H9 (cell line): Measurements from ENCODE around the gene CALN1. TPM values are rescaled to one million over a fixed set of nuclear protein-coding genes. Genes with fewer than 3 reads are reported as not detected.

Experiments
- DNase-seq: peaks from one replicate; pipeline ENCODE4 v3.0.0-alpha.2; 2017
- H2AFZ ChIP-seq: one replicate; pipeline ENCODE4 v1.6.1; 2013; ENCODE audit warnings: mild to moderate bottlenecking, low read length, control low read depth, moderate library complexity
- H2AK5ac ChIP-seq: 2 replicates; pipeline ENCODE4 v1.6.1; 2013; ENCODE audit warnings: low read length, control low read depth, mixed read lengths; ENCODE audit not compliant: insufficient read length
- H2BK120ac ChIP-seq: one replicate; pipeline ENCODE4 v1.6.1; 2013; ENCODE audit warnings: low read depth, mild to moderate bottlenecking, low read length, control low read depth, inconsistent platforms; ENCODE audit not compliant: poor library complexity, severe bottlenecking
- H2BK12ac ChIP-seq: 2 replicates; pipeline ENCODE4 v1.6.1; 2013; ENCODE audit warnings: low read length, control low read depth, mixed read lengths, low read depth; ENCODE audit not compliant: insufficient read length
- H2BK15ac ChIP-seq: 2 replicates; pipeline ENCODE4 v1.6.1; 2013; ENCODE audit warnings: low read depth, low read length, control low read depth
- H2BK20ac ChIP-seq: one replicate; pipeline ENCODE4 v1.6.1; 2013; ENCODE audit warnings: low read depth, mild to moderate bottlenecking, low read length, control low read depth, inconsistent platforms; ENCODE audit not compliant: poor library complexity, severe bottlenecking
- H2BK5ac ChIP-seq: 2 replicates; pipeline ENCODE4 v1.6.1; 2013; ENCODE audit warnings: low read length, control low read depth, mixed read lengths; ENCODE audit not compliant: insufficient read length
- H3K14ac ChIP-seq: 2 replicates; pipeline ENCODE4 v1.6.1; 2013; ENCODE audit warnings: low read length, control low read depth; ENCODE audit not compliant: insufficient read depth
- H3K18ac ChIP-seq: 2 replicates; pipeline ENCODE4 v1.6.1; 2013; ENCODE audit warnings: low read depth, mild to moderate bottlenecking, mixed read lengths, low read length, control low read depth; ENCODE audit not compliant: insufficient read length
- H3K23ac ChIP-seq: 2 replicates; pipeline ENCODE4 v1.6.1; 2013; ENCODE audit warnings: low read length, control low read depth, mixed read lengths, low read depth; ENCODE audit not compliant: insufficient read length
- H3K23me2 ChIP-seq: 2 replicates; pipeline ENCODE4 v1.6.1; 2013; ENCODE audit warnings: low read depth, mild to moderate bottlenecking, mixed read lengths, low read length, control low read depth; ENCODE audit not compliant: insufficient read length, poor library complexity, severe bottlenecking
- H3K27ac ChIP-seq: 2 replicates; pipeline ENCODE4 v1.5.1; 2013; ENCODE audit warnings: low read length, control low read depth, mixed read lengths, low read depth; ENCODE audit not compliant: insufficient read length
- H3K27me3 ChIP-seq: 2 replicates; pipeline ENCODE4 v1.6.1; 2013; ENCODE audit warnings: low read length, control low read depth, inconsistent platforms; ENCODE audit not compliant: insufficient read depth
- H3K4ac ChIP-seq: 2 replicates; pipeline ENCODE4 v1.6.1; 2013; ENCODE audit warnings: low read depth, mild to moderate bottlenecking, control low read depth, inconsistent platforms, low read length, moderate library complexity
- H3K4me1 ChIP-seq: 2 replicates; pipeline ENCODE4 v1.6.1; 2013; ENCODE audit warnings: low read length, control low read depth, inconsistent platforms; ENCODE audit not compliant: insufficient read depth
- H3K4me2 ChIP-seq: 2 replicates; pipeline ENCODE4 v1.6.1; 2013; ENCODE audit warnings: low read length, control low read depth, mixed read lengths; ENCODE audit not compliant: insufficient read length, insufficient read depth
- H3K56ac ChIP-seq: 2 replicates; pipeline ENCODE4 v1.6.1; 2013; ENCODE audit warnings: low read depth, mild to moderate bottlenecking, mixed read lengths, low read length, control low read depth; ENCODE audit not compliant: insufficient read length
- H3K79me1 ChIP-seq: 2 replicates; pipeline ENCODE4 v1.6.1; 2013; ENCODE audit warnings: low read depth, mild to moderate bottlenecking, moderate library complexity, low read length, control low read depth, inconsistent platforms; ENCODE audit not compliant: insufficient read depth, poor library complexity, severe bottlenecking
- H3K79me2 ChIP-seq: 2 replicates; pipeline ENCODE4 v1.6.1; 2013; ENCODE audit warnings: low read length, control low read depth, inconsistent platforms; ENCODE audit not compliant: insufficient read depth
- H3K9ac ChIP-seq: 2 replicates; pipeline ENCODE4 v1.6.1; 2013; ENCODE audit warnings: low read length, control low read depth, mixed read lengths; ENCODE audit not compliant: insufficient read length; ENCODE audit errors: extremely low read depth
- H3K9me3 ChIP-seq: one replicate; pipeline ENCODE4 v1.6.1; 2013; ENCODE audit warnings: low read depth, low read length, inconsistent platforms; ENCODE audit not compliant: control insufficient read depth
- H3T11ph ChIP-seq: one replicate; pipeline ENCODE4 v1.6.1; 2013; ENCODE audit warnings: mild to moderate bottlenecking, low read length, control low read depth, inconsistent platforms
- H4K20me1 ChIP-seq: one replicate; pipeline ENCODE4 v1.6.1; 2013; ENCODE audit not compliant: control insufficient read depth, insufficient read length, insufficient read depth
- H4K5ac ChIP-seq: 2 replicates; pipeline ENCODE4 v1.6.1; 2013; ENCODE audit warnings: low read depth, mild to moderate bottlenecking, mixed read lengths, low read length, control low read depth; ENCODE audit not compliant: insufficient read length
- H4K8ac ChIP-seq: replicated peaks from 2 replicates; pipeline ENCODE4 v1.6.1; 2013; ENCODE audit warnings: low read length, control low read depth, mixed read lengths, low read depth; ENCODE audit not compliant: insufficient read length
- H4K91ac ChIP-seq: 2 replicates; pipeline ENCODE4 v1.6.1; 2013; ENCODE audit warnings: low read depth, mild to moderate bottlenecking, moderate library complexity, mixed read lengths, low read length, control low read depth; ENCODE audit not compliant: insufficient read length
- H3K27ac Mint-ChIP-seq, 3 experiments: 2 replicates in 2 of 3; 3 replicates in 1 of 3; pipeline ENCODE4 v1.8.0; 2020 to 2021; ENCODE audit warnings: mixed read lengths in 3 of 3, mild to moderate bottlenecking in 1 of 3, moderate library complexity in 1 of 3
- H3K27me3 Mint-ChIP-seq: 2 replicates; pipeline ENCODE4 v1.8.0; 2021; ENCODE audit warnings: low read depth, mild to moderate bottlenecking, moderate library complexity, mixed read lengths
- H3K36me3 Mint-ChIP-seq, 3 experiments: 2 replicates in 2 of 3; 3 replicates in 1 of 3; pipeline ENCODE4 v1.8.0; 2020 to 2021; ENCODE audit warnings: low read depth in 3 of 3, mixed read lengths in 3 of 3; ENCODE audit not compliant: insufficient read depth in 1 of 3
- H3K4me1 Mint-ChIP-seq, 2 experiments: 2 replicates each; pipeline ENCODE4 v1.8.0; 2020; ENCODE audit warnings: mixed read lengths in 2 of 2
- H3K4me3 Mint-ChIP-seq, 2 experiments: 2 replicates in 1 of 2; 3 replicates in 1 of 2; pipeline ENCODE4 v1.8.0; 2020 to 2021; ENCODE audit warnings: mild to moderate bottlenecking in 2 of 2, mixed read lengths in 2 of 2, moderate library complexity in 1 of 2
- H3K9me3 Mint-ChIP-seq, 2 experiments: 2 replicates in 1 of 2; 3 replicates in 1 of 2; pipeline ENCODE4 v1.8.0; 2020; ENCODE audit warnings: mild to moderate bottlenecking in 2 of 2, mixed read lengths in 2 of 2, moderate library complexity in 1 of 2
- CTCF ChIP-seq: fragments of 200-600 bp; sonication (generic); conservative IDR thresholded peaks from 3 replicates; pipeline ENCODE4 v1.8.0; 2021; ENCODE audit warnings: antibody characterized with exemption, mild to moderate bottlenecking
- WGBS: extraction: QIAGEN DNeasy Blood & Tissue Kit; methylation state at CpG from one replicate; pipeline ENCODE4 v1.1.7; 2013; ENCODE audit warnings: missing lambda C conversion rate, low lambda C conversion rate, mixed read lengths; ENCODE audit not compliant: insufficient read length; ENCODE audit errors: extremely low coverage; 5-methylcytosine and 5-hydroxymethylcytosine counted together
- total RNA-seq: library from RNA; stranded (reverse); gene quantifications from 2 replicates; pipeline ENCODE4 v1.2.1, GENCODE V29; 2021

The CALN1 gene
- total RNA-seq, 1 experiment from 2014 or later = 2.8 TPM

- no peak overlapping the region for H3T11ph ChIP-seq
- no peak overlapping the region for H3K9ac ChIP-seq
- no peak overlapping the region for H3K27ac ChIP-seq
- no peak overlapping the region for H2AFZ ChIP-seq
- no peak overlapping the region for H2BK15ac ChIP-seq
- no peak for TF ChIP-seq CTCF
- H3K27me3 ChIP-seq = no peaks in the 10 kb centered on the region
- H4K5ac ChIP-seq = no peak overlapping the region
- WGBS = no CpG with 5 or more reads among the region's 4 CpGs
- no peaks in the 10 kb centered on the region for H3K23me2 ChIP-seq
- no peak overlapping the region for H3K4ac ChIP-seq
- H2AK5ac ChIP-seq = no peak overlapping the region
- H2BK5ac ChIP-seq = no peak overlapping the region
- no peak for DNase-seq
- no peak overlapping the region for H4K91ac ChIP-seq
- no peak overlapping the region for H2BK20ac ChIP-seq
- H3K4me1 ChIP-seq = no peaks in the 10 kb centered on the region
- Mint-ChIP-seq H3K36me3 (peaks cover 0 to under 1% (median 0%) of the 10 kb centered on the region in 3 experiments; a peak in 2 of 7 replicates), H3K4me1 (peaks cover 8 to 16% of the 10 kb centered on the region in 2 experiments), H3K4me3 (no peak overlapping the region), H3K9me3 (peaks cover 0 to under 1% of the 10 kb centered on the region in 2 experiments; a peak in 2 of 5 replicates), H3K27me3 (no peaks in the 10 kb centered on the region; the same call in 1 of the 2 replicates), H3K27ac (peak overlapping the region in 1 of 3 experiments; percentile 62; a peak in 1 of 7 replicates)
- H3K56ac ChIP-seq = no peak overlapping the region
- no peaks in the 10 kb centered on the region for H3K79me2 ChIP-seq
- no peaks in the 10 kb centered on the region for H4K20me1 ChIP-seq
- H4K8ac ChIP-seq = no peak overlapping the region
- H2BK120ac ChIP-seq = peak overlapping the region; percentile 6
- H3K18ac ChIP-seq = no peak overlapping the region
- no peaks in the 10 kb centered on the region for H3K79me1 ChIP-seq
- no peaks in the 10 kb centered on the region for H3K9me3 ChIP-seq
- H3K23ac ChIP-seq = no peak overlapping the region
- H3K4me2 ChIP-seq = no peak overlapping the region
- no peak overlapping the region for H2BK12ac ChIP-seq
- H3K14ac ChIP-seq = no peak overlapping the region
These were observed 181.9 kb downstream of the CALN1 start for GRCh38 chr7:72230281-72230680.
